Keratinocyte (primary cell): ENCODE data around the gene OAS3. TPM values are rescaled to one million over a fixed set of nuclear protein-coding genes. Genes with fewer than 3 reads are reported as not detected.

ENCODE experiments used
- DNase-seq: peaks from one replicate; pipeline ENCODE4 v3.0.0-alpha.2; 2011; ENCODE audit warnings: low read depth, missing footprints, low spot score
- FAIRE-seq: peaks from 2 replicates; lab custom pipeline; 2011; peaks lifted over from hg19 to GRCh38; lab: Jason Lieb, UNC
- H2AFZ ChIP-seq: 2 replicates; pipeline ENCODE4 v1.6.0; 2012; ENCODE audit warnings: low read length, control low read depth, inconsistent platforms; ENCODE audit not compliant: control insufficient read depth
- H3K27ac ChIP-seq: 2 replicates; pipeline ENCODE4 v1.5.1; 2011; ENCODE audit warnings: low read length; ENCODE audit not compliant: control insufficient read depth, insufficient read depth
- H3K27me3 ChIP-seq: 3 replicates; pipeline ENCODE4 v1.6.0; 2011; ENCODE audit warnings: low read length; ENCODE audit not compliant: control insufficient read depth, insufficient read depth; ENCODE audit errors: extremely low read depth
- H3K36me3 ChIP-seq, 2 experiments: 2 replicates in 1 of 2; 3 replicates in 1 of 2; pipeline ENCODE4 v1.5.1; 2011; ENCODE audit warnings: low read length in 2 of 2, mild to moderate bottlenecking in 1 of 2; ENCODE audit not compliant: control insufficient read depth in 2 of 2, insufficient read depth in 2 of 2; ENCODE audit errors: extremely low read depth in 1 of 2
- H3K4me1 ChIP-seq: 3 replicates; pipeline ENCODE4 v1.5.1; 2011; ENCODE audit warnings: low read length; ENCODE audit not compliant: control insufficient read depth, insufficient read depth; ENCODE audit errors: extremely low read depth
- H3K4me2 ChIP-seq: 3 replicates; pipeline ENCODE4 v1.6.0; 2011; ENCODE audit warnings: low read depth, low read length; ENCODE audit not compliant: control insufficient read depth, insufficient read depth; ENCODE audit errors: extremely low read depth
- H3K4me3 ChIP-seq, 3 experiments: fragments of 200-600 bp in 1 of 3; sonication (generic) in 1 of 3; 2 replicates in 2 of 3; 3 replicates in 1 of 3; pipeline ENCODE4 v1.5.1; 2011 to 2016; ENCODE audit warnings: low read length in 3 of 3, mild to moderate bottlenecking in 3 of 3, control low read depth in 2 of 3, inconsistent platforms in 1 of 3, low read depth in 1 of 3, mixed read lengths in 1 of 3, mixed run types in 1 of 3, moderate library complexity in 1 of 3; ENCODE audit not compliant: control insufficient read depth in 2 of 3, insufficient read depth in 2 of 3; ENCODE audit errors: extremely low read depth in 1 of 3
- H3K79me2 ChIP-seq: 2 replicates; pipeline ENCODE4 v1.6.0; 2012; ENCODE audit warnings: low read length; ENCODE audit not compliant: control insufficient read depth, insufficient read depth
- H3K9ac ChIP-seq: 3 replicates; pipeline ENCODE4 v1.6.0; 2011; ENCODE audit warnings: low read length; ENCODE audit not compliant: control insufficient read depth, insufficient read depth; ENCODE audit errors: extremely low read depth
- H3K9me1 ChIP-seq: 3 replicates; pipeline ENCODE4 v1.6.0; 2011; ENCODE audit warnings: low read length; ENCODE audit not compliant: control insufficient read depth, insufficient read depth; ENCODE audit errors: extremely low read depth
- H3K9me3 ChIP-seq: 2 replicates; pipeline ENCODE4 v1.5.1; 2012; ENCODE audit warnings: low read depth, low read length; ENCODE audit not compliant: control insufficient read depth
- H4K20me1 ChIP-seq: 3 replicates; pipeline ENCODE4 v1.6.0; 2011; ENCODE audit warnings: low read length; ENCODE audit not compliant: control insufficient read depth, insufficient read depth; ENCODE audit errors: extremely low read depth
- CTCF ChIP-seq, 3 experiments: IDR thresholded peaks in 1 of 3; conservative IDR thresholded peaks in 1 of 3; optimal IDR thresholded peaks in 1 of 3; 2 replicates in 2 of 3; 3 replicates in 1 of 3; pipeline versions ENCODE3 to v1.5.1; 2011; ENCODE audit warnings: low read length in 3 of 3, mild to moderate bottlenecking in 3 of 3, moderate library complexity in 2 of 3, control low read depth in 1 of 3, inconsistent platforms in 1 of 3; ENCODE audit not compliant: insufficient read depth in 2 of 3; ENCODE audit errors: extremely low read depth in 1 of 3
- EZH2 ChIP-seq: IDR thresholded peaks from one replicate; pipeline ENCODE4 v1.6.1; 2012; ENCODE audit warnings: inconsistent platforms, mild to moderate bottlenecking, low read length, moderate library complexity
- dilution Hi-C: fragments of 300-500 bp; cut with MboI; formaldehyde crosslinking; loops from one replicate; pipeline ENCODE4 v1.7.0; 2020; ENCODE audit warnings: low sequenced_read_pairs; ENCODE audit not compliant: extremely low pct_ligation_motif_present
- polyA plus RNA-seq, 5 experiments: library from polyadenylated mRNA; depleted of rRNA in 3 of 5; stranded (reverse) in 3 of 5; stranded (forward) in 1 of 5; unstranded in 1 of 5; fragments of >200 nt; gene quantifications; 1 replicate in 1 of 5; 2 replicates in 3 of 5; 3 replicates in 1 of 5; pipeline versions ENCODE4 v1.2.1 to v1.2.3, GENCODE V29; 2011 to 2012; ENCODE audit warnings: missing spikeins in 2 of 5, low read depth in 1 of 5, low replicate concordance in 1 of 5

Gene OAS3
- polyA plus RNA-seq, 1 donor (not counting 4 experiments of a cell fraction or from before 2014, with no cell fraction given), result 59.2 TPM

DNA sequence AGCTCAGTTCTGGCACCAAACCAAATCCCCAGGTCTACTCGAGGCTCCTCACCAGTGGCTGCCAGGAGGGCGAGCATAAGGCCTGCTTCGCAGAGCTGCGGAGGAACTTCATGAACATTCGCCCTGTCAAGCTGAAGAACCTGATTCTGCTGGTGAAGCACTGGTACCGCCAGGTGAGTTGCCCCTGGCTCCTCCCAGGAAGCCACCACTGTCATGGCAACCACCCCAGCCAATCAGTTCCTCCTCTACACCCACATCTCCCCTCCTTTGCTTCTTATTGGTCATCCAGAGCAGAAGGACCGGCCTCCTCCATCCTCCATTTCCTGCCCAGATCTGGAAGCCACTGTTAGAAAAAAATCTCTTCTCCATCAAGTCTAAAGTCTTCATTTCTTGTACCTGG, 22.8 kb downstream of the OAS3 start:
- Histone ChIP-seq H3K27me3 (no peaks in the 10 kb centered on the region), H3K4me2 (no peak overlapping the region), H2AFZ (no peak overlapping the region), H3K9me1 (no peaks in the 10 kb centered on the region), H3K27ac (no peak overlapping the region), H3K79me2 (no peaks in the 10 kb centered on the region), H3K4me1 (no peaks in the 10 kb centered on the region), H4K20me1 (no peaks in the 10 kb centered on the region), H3K36me3 (peaks cover 27 to 34% of the 10 kb centered on the region in 2 experiments), H3K9ac (no peak overlapping the region), H3K9me3 (no peaks in the 10 kb centered on the region), H3K4me3 (no peak overlapping the region)
- dilution Hi-C loops, result no loop called here
- FAIRE-seq (no peak), DNase-seq (no peak)
- TF ChIP-seq EZH2 (no peak), CTCF (optimal IDR thresholded peaks at IDR 0.05 in 1 of 3, IDR thresholded peaks at IDR 0.05 in 1 of 3, conservative IDR thresholded peaks at IDR 0.05 in 1 of 3; ENCODE audit: extremely low read depth in 1 of 3, insufficient read depth in 2 of 3, low read length in 3 of 3) (no peak)

- Histone ChIP-seq H3K79me2 (no peaks in the 10 kb centered on the region), H3K27me3 (no peaks in the 10 kb centered on the region), H3K27ac (no peak overlapping the region), H3K4me2 (no peak overlapping the region), H2AFZ (no peak overlapping the region), H3K4me1 (no peaks in the 10 kb centered on the region), H3K4me3 (no peak overlapping the region), H3K9ac (no peak overlapping the region), H3K9me1 (no peaks in the 10 kb centered on the region), H4K20me1 (no peaks in the 10 kb centered on the region), H3K9me3 (no peaks in the 10 kb centered on the region), H3K36me3 (peaks cover 29 to 37% of the 10 kb centered on the region in 2 experiments)
- DNase-seq, result no peak
- no peak for FAIRE-seq
- TF ChIP-seq CTCF (optimal IDR thresholded peaks at IDR 0.05 in 1 of 3, IDR thresholded peaks at IDR 0.05 in 1 of 3, conservative IDR thresholded peaks at IDR 0.05 in 1 of 3; ENCODE audit: extremely low read depth in 1 of 3, insufficient read depth in 2 of 3, low read length in 3 of 3), result no peak
- TF ChIP-seq EZH2, result no peak
- dilution Hi-C loops, result no loop called here
Measured at GRCh38 chr12:112961536-112961935, 23.3 kb downstream of the OAS3 start.
